LNCaP clone FGC (cell line): ENCODE measurements around the gene SERPINC1.
"Not testable (repeated sequence)": the region's sequence is repeated elsewhere in the genome, so short reads cannot be mapped to it uniquely, and the experiment has no call there.

Source experiments
- DNase-seq: peaks from one replicate; pipeline ENCODE4 v3.0.0-alpha.2; 2011; ENCODE audit warnings: low read depth
- H3K4me3 ChIP-seq: 2 replicates; pipeline ENCODE4 v1.5.1; 2011; ENCODE audit warnings: mild to moderate bottlenecking, low read depth, low read length, control low read depth
- CTCF ChIP-seq: IDR thresholded peaks from 2 replicates; pipeline ENCODE4 v1.5.1; 2012; ENCODE audit warnings: mild to moderate bottlenecking; ENCODE audit not compliant: control insufficient read depth, insufficient read depth; ENCODE audit errors: extremely low read depth

SERPINC1 gene

GRCh38 chr1:173917149-173917548 lies at the start of gene SERPINC1:
Gene SERPINC1 (minus strand): TSS chr1:173917327. CDS start chr1:173917259, 68 bp downstream.
- H3K4me3 ChIP-seq = no peak within 1 kb of the TSS
- DNase-seq = no peak
- no peak for TF ChIP-seq CTCF

- H3K4me3 ChIP-seq, DNase-seq: not testable (repeated sequence)
Observed at GRCh38 chr1:173965896-173966295, 48.8 kb upstream of the SERPINC1 start.

GRCh38 chr1:173963477-173963876 lies 46.4 kb upstream of the SERPINC1 start:
- H3K4me3 ChIP-seq = no peak overlapping the region
- TF ChIP-seq CTCF = no peak
- no peak for DNase-seq

GRCh38 chr1:173960625-173961024 lies 43.5 kb upstream of the SERPINC1 start:
- no peak for TF ChIP-seq CTCF
- no peak for DNase-seq
- no peak overlapping the region for H3K4me3 ChIP-seq

GRCh38 chr1:173954179-173954578 lies 37.1 kb upstream of the SERPINC1 start:
- no peak for DNase-seq
- TF ChIP-seq CTCF = no peak
- H3K4me3 ChIP-seq = no peak overlapping the region

GRCh38 chr1:173948594-173948993 lies 31.5 kb upstream of the SERPINC1 start:
- no peak for DNase-seq
- no peak overlapping the region for H3K4me3 ChIP-seq
- TF ChIP-seq CTCF = no peak

- no peak overlapping the region for H3K4me3 ChIP-seq
- DNase-seq = no peak
- TF ChIP-seq CTCF = no peak
Observed at GRCh38 chr1:173946380-173946921, 29.3 kb upstream of the SERPINC1 start.
